Caco-2 (cell line): Measurements from ENCODE around the gene F10. TPM values are rescaled to one million over a fixed set of nuclear protein-coding genes. Genes with fewer than 3 reads are reported as not detected.
A peak's percentile ranks its signal among the peaks of the same experiment; 100 is the strongest.

ENCODE experiments used
- BruUV-seq: library from RNA; stranded (reverse); fragments of 400-500 nt; replicated peaks from 2 replicates; lab custom pipeline; 2021; lab: Mats Ljungman, UMichigan
- CTCF ChIA-PET: fragments of 300-600 bp; sonication (Branson Sonifier 250); formaldehyde crosslinking; loops from one replicate; lab custom pipeline; 2022; ENCODE audit warnings: antibody characterized with exemption; lab: Charles Lee
- POLR2A ChIA-PET: fragments of 300-600 bp; sonication (Branson Sonifier 250); formaldehyde crosslinking; loops from one replicate; lab custom pipeline; 2022; ENCODE audit warnings: antibody characterized with exemption; lab: Charles Lee
- DNase-seq, 2 experiments: peaks; one replicate each; pipeline versions ENCODE4 v3.0.0 to v3.0.0-alpha.2; 2020 to 2022
- H3K27me3 ChIP-seq: replicated peaks from 2 replicates; pipeline ENCODE4 v1.6.0; 2011; ENCODE audit warnings: low read length; ENCODE audit not compliant: control insufficient read depth, insufficient read depth
- H3K36me3 ChIP-seq: 2 replicates; pipeline ENCODE4 v1.5.1; 2011; ENCODE audit warnings: low read length; ENCODE audit not compliant: control insufficient read depth, insufficient read depth
- H3K4me1 ChIP-seq: fragments of 250-450 bp; sonication (Bioruptor Pico); 2 replicates; pipeline ENCODE4 v1.5.1; 2020; ENCODE audit warnings: mild to moderate bottlenecking
- H3K4me3 ChIP-seq: 2 replicates; pipeline ENCODE4 v1.5.1; 2011; ENCODE audit warnings: low read depth, mild to moderate bottlenecking, control low read depth, low read length
- H3K9me3 ChIP-seq: fragments of 250-450 bp; sonication (Bioruptor Pico); 2 replicates; pipeline ENCODE4 v1.5.1; 2020; ENCODE audit warnings: mild to moderate bottlenecking, moderate library complexity
- H3K27ac Mint-ChIP-seq: one replicate; pipeline ENCODE4 v1.8.0; 2022; ENCODE audit warnings: mixed read lengths; ENCODE audit not compliant: unreplicated experiment
- H3K27me3 Mint-ChIP-seq: one replicate; pipeline ENCODE4 v1.8.0; 2022; ENCODE audit warnings: mixed read lengths; ENCODE audit not compliant: insufficient read depth, unreplicated experiment
- H3K36me3 Mint-ChIP-seq: one replicate; pipeline ENCODE4 v1.8.0; 2022; ENCODE audit warnings: mild to moderate bottlenecking, mixed read lengths; ENCODE audit not compliant: insufficient read depth, unreplicated experiment
- H3K4me1 Mint-ChIP-seq: one replicate; pipeline ENCODE4 v1.8.0; 2022; ENCODE audit warnings: low read depth, mixed read lengths; ENCODE audit not compliant: unreplicated experiment
- H3K4me3 Mint-ChIP-seq: one replicate; pipeline ENCODE4 v1.8.0; 2022; ENCODE audit warnings: mild to moderate bottlenecking, moderate library complexity, mixed read lengths; ENCODE audit not compliant: unreplicated experiment
- H3K9me3 Mint-ChIP-seq: one replicate; pipeline ENCODE4 v1.8.0; 2022; ENCODE audit warnings: mixed read lengths; ENCODE audit not compliant: unreplicated experiment
- CTCF ChIP-seq, 2 experiments: fragments of 200-600 bp in 1 of 2; IDR thresholded peaks; 1 replicate in 1 of 2; 2 replicates in 1 of 2; pipeline versions ENCODE4 v1.5.1 to v1.8.0; 2011 to 2022; ENCODE audit warnings: antibody characterized with exemption in 1 of 2, control low read depth in 1 of 2, inconsistent platforms in 1 of 2, low read depth in 1 of 2, low read length in 1 of 2, mild to moderate bottlenecking in 1 of 2, moderate library complexity in 1 of 2; ENCODE audit not compliant: insufficient read depth in 1 of 2, severe bottlenecking in 1 of 2, unreplicated experiment in 1 of 2
- intact Hi-C: fragments of 100-400 bp; cut with micrococcal nuclease; formaldehyde crosslinking; loops from one replicate; pipeline ENCODE4 v1.10.0; 2022; ENCODE audit not compliant: unreplicated experiment
- total RNA-seq: library from RNA; stranded (reverse); gene quantifications from 2 replicates; pipeline ENCODE4 v1.2.3, GENCODE V29; 2022

The F10 gene
- total RNA-seq, 1 experiment from 2014 or later = 34.3 TPM

- TF ChIP-seq CTCF (IDR thresholded peaks at IDR 0.05; ENCODE audit: insufficient read depth in 1 of 2, low read depth in 1 of 2, low read length in 1 of 2, severe bottlenecking in 1 of 2, unreplicated experiment in 1 of 2) = peak in 1 of 2 experiments; percentile 5
- ChIA-PET CTCF (no interaction called here), POLR2A (interaction anchor here (0.5 to 0.6 kb wide), 2 partner anchors 14 to 15 kb away, joined by 3 to 7 read pairs; no protein-coding TSS in a partner anchor)
- no peaks in the 10 kb centered on the region for H3K27me3 Mint-ChIP-seq
- intact Hi-C loops = loop anchor here (1.0 kb wide), 2 partner anchors 17 to 70 kb away; partner anchors contain the start of gene F10
- H3K36me3 Mint-ChIP-seq = peaks cover 21% of the 10 kb centered on the region
- peak within 1 kb of the TSS; percentile 76 for H3K4me3 Mint-ChIP-seq
- H3K27ac Mint-ChIP-seq = peak within 1 kb of the TSS; percentile 76
- no peaks in the 10 kb centered on the region for H3K36me3 ChIP-seq
- BruUV-seq = no TSS peak
- H3K9me3 Mint-ChIP-seq = no peaks in the 10 kb centered on the region
- H3K4me3 ChIP-seq = peak within 1 kb of the TSS; percentile 57
- H3K27me3 ChIP-seq = no peaks in the 10 kb centered on the region
- H3K9me3 ChIP-seq = peaks cover 8% of the 10 kb centered on the region; the same call in 1 of the 2 replicates
- DNase-seq = peak; percentile 94 to 96
- peaks cover 33% of the 10 kb centered on the region for H3K4me1 ChIP-seq
- H3K4me1 Mint-ChIP-seq = peaks cover 7% of the 10 kb centered on the region
These were observed 17.3 kb upstream of the F10 start, which contains the start of gene F7 for GRCh38 chr13:113105032-113105920. Gene F7 (plus strand): TSS chr13:113105791. CDS start chr13:113105842, 51 bp downstream.

GRCh38 chr13:113105921-113106452 lies 16.6 kb upstream of the F10 start:
- intact Hi-C loops = loop anchor here (1.0 kb wide), 2 partner anchors 16 to 71 kb away; partner anchors contain the start of gene F10
- no peak for TF ChIP-seq CTCF (IDR thresholded peaks at IDR 0.05; ENCODE audit: insufficient read depth in 1 of 2, low read depth in 1 of 2, low read length in 1 of 2, severe bottlenecking in 1 of 2, unreplicated experiment in 1 of 2)
- peak overlapping the region; percentile 57 for H3K4me3 ChIP-seq
- no peak for DNase-seq
- ChIA-PET CTCF (no interaction called here), POLR2A (interaction anchor here (0.5 to 0.6 kb wide), 2 partner anchors 13 to 15 kb away, joined by 3 to 7 read pairs; no protein-coding TSS in a partner anchor)
- H3K9me3 Mint-ChIP-seq = no peaks in the 10 kb centered on the region
- no peaks in the 10 kb centered on the region for H3K27me3 ChIP-seq
- H3K9me3 ChIP-seq = peaks cover 8% of the 10 kb centered on the region; the same call in 1 of the 2 replicates
- peaks cover 21% of the 10 kb centered on the region for H3K36me3 Mint-ChIP-seq
- peak overlapping the region; percentile 76 for H3K4me3 Mint-ChIP-seq
- no TSS peak for BruUV-seq
- H3K36me3 ChIP-seq = no peaks in the 10 kb centered on the region
- H3K27ac Mint-ChIP-seq = peak overlapping the region; percentile 76
- H3K4me1 ChIP-seq = peaks cover 33% of the 10 kb centered on the region
- H3K4me1 Mint-ChIP-seq = peaks cover 7% of the 10 kb centered on the region
- no peaks in the 10 kb centered on the region for H3K27me3 Mint-ChIP-seq

- POLR2A ChIA-PET = no interaction called here
These were observed 15.8 kb upstream of the F10 start for GRCh38 chr13:113106711-113107351.

More at GRCh38 chr13:113106711-113107351, 15.8 kb upstream of the F10 start:
- Mint-ChIP-seq H3K36me3 (peaks cover 21% of the 10 kb centered on the region), H3K4me1 (peaks cover under 1% of the 10 kb centered on the region), H3K9me3 (no peaks in the 10 kb centered on the region), H3K4me3 (no peak overlapping the region), H3K27ac (no peak overlapping the region), H3K27me3 (no peaks in the 10 kb centered on the region)
- intact Hi-C loops = no loop called here
- Histone ChIP-seq H3K4me3 (no peak overlapping the region), H3K9me3 (peaks cover 8% of the 10 kb centered on the region; the same call in 1 of the 2 replicates), H3K27me3 (no peaks in the 10 kb centered on the region), H3K4me1 (peaks cover 25% of the 10 kb centered on the region), H3K36me3 (no peaks in the 10 kb centered on the region)
- no peak for TF ChIP-seq CTCF (IDR thresholded peaks at IDR 0.05; ENCODE audit: insufficient read depth in 1 of 2, low read depth in 1 of 2, low read length in 1 of 2, severe bottlenecking in 1 of 2, unreplicated experiment in 1 of 2)
- DNase-seq = no peak
- CTCF ChIA-PET = no interaction called here
- BruUV-seq = no TSS peak
